A673 (cell line): ENCODE data around the gene TXNRD1. TPM values are rescaled to one million over a fixed set of nuclear protein-coding genes. Genes with fewer than 3 reads are reported as not detected.

Experiments used
- BruUV-seq: library from RNA; stranded (reverse); fragments of 400-500 nt; replicated peaks from 2 replicates; lab custom pipeline; 2021; lab: Mats Ljungman, UMichigan
- CTCF ChIA-PET: fragments of 300-600 bp; sonication (Branson Sonifier 250); formaldehyde crosslinking; loops from one replicate; lab custom pipeline; 2022; ENCODE audit warnings: antibody characterized with exemption; lab: Charles Lee
- POLR2A ChIA-PET: fragments of 300-600 bp; sonication (Branson Sonifier 250); formaldehyde crosslinking; loops from one replicate; lab custom pipeline; 2022; ENCODE audit warnings: antibody characterized with exemption; ENCODE audit not compliant: low non-redundant PET; lab: Charles Lee
- DNase-seq: peaks from one replicate; pipeline ENCODE4 v3.0.0-alpha.2; 2015; ENCODE audit warnings: low spot score
- H3K27ac ChIP-seq: fragments of 200-600 bp; sonication (generic); 2 replicates; pipeline ENCODE4 v1.5.1; 2016; ENCODE audit warnings: mixed run types, low read depth, mild to moderate bottlenecking, mixed read lengths, antibody characterized with exemption, low read length; ENCODE audit not compliant: poor library complexity, severe bottlenecking
- H3K27me3 ChIP-seq: fragments of 200-600 bp; sonication (generic); replicated peaks from 2 replicates; pipeline ENCODE4 v1.6.1; 2017; ENCODE audit warnings: mixed run types, low read depth, mild to moderate bottlenecking, mixed read lengths, antibody characterized with exemption, low read length; ENCODE audit not compliant: insufficient read depth, poor library complexity
- H3K36me3 ChIP-seq: fragments of 200-600 bp; sonication (generic); 2 replicates; pipeline ENCODE4 v1.6.1; 2016; ENCODE audit warnings: mixed run types, mild to moderate bottlenecking, mixed read lengths, antibody characterized with exemption, low read length; ENCODE audit not compliant: insufficient read depth, poor library complexity, severe bottlenecking
- H3K4me1 ChIP-seq: fragments of 200-600 bp; sonication (generic); 2 replicates; pipeline ENCODE4 v1.6.1; 2017; ENCODE audit warnings: mixed run types, mild to moderate bottlenecking, mixed read lengths, antibody characterized with exemption, low read length; ENCODE audit not compliant: insufficient read depth, poor library complexity, severe bottlenecking
- H3K4me3 ChIP-seq: fragments of 200-600 bp; sonication (generic); 2 replicates; pipeline ENCODE4 v1.5.1; 2016; ENCODE audit warnings: low read depth, mixed run types, mild to moderate bottlenecking, mixed read lengths, low read length; ENCODE audit not compliant: poor library complexity, severe bottlenecking
- H3K9me3 ChIP-seq: fragments of 200-600 bp; sonication (generic); 2 replicates; pipeline ENCODE4 v1.6.1; 2016; ENCODE audit warnings: mixed run types, low read depth, mild to moderate bottlenecking, mixed read lengths, antibody characterized with exemption, low read length; ENCODE audit not compliant: poor library complexity, severe bottlenecking
- EZH2 ChIP-seq: fragments of 200-600 bp; sonication (generic); IDR thresholded peaks from 2 replicates; pipeline ENCODE4 v1.6.1; 2017; ENCODE audit warnings: borderline replicate concordance, low read depth, mild to moderate bottlenecking, mixed read lengths, antibody characterized with exemption, low read length; ENCODE audit not compliant: poor library complexity, severe bottlenecking
- intact Hi-C: fragments of 100-400 bp; cut with micrococcal nuclease; formaldehyde crosslinking; loops from one replicate; pipeline ENCODE4 v1.10.0; 2022; ENCODE audit not compliant: unreplicated experiment
- total RNA-seq: library from RNA; stranded (reverse); gene quantifications from 2 replicates; pipeline ENCODE4 v1.2.3, GENCODE V29; 2021
- TF ChIP-seq, protein P1 (sequence below): fragments of 300-800, 200-600 bp; sonication (generic); conservative IDR thresholded peaks from 2 replicates; pipeline ENCODE4 v1.5.1; 2017; ENCODE audit warnings: low read depth, mild to moderate bottlenecking, antibody characterized with exemption, low read length, moderate library complexity, mixed read lengths

TXNRD1 gene
- total RNA-seq, 1 experiment from 2014 or later = 226 TPM

GRCh38 chr12:104375775-104376174 lies 160.2 kb downstream of the TXNRD1 start:
- Histone ChIP-seq H3K36me3 (no peaks in the 10 kb centered on the region), H3K27ac (no peak overlapping the region), H3K4me1 (no peaks in the 10 kb centered on the region), H3K4me3 (no peak overlapping the region), H3K27me3 (no peaks in the 10 kb centered on the region), H3K9me3 (no peaks in the 10 kb centered on the region)
- intact Hi-C loops = no loop called here
- ChIA-PET CTCF (no interaction called here), POLR2A (interaction anchor here (0.6 kb wide), 1 partner anchor 687 kb away, joined by 7 read pairs; no protein-coding TSS in a partner anchor)
- no peak for DNase-seq
- BruUV-seq = no TSS peak
- TF ChIP-seq, protein P1, sequence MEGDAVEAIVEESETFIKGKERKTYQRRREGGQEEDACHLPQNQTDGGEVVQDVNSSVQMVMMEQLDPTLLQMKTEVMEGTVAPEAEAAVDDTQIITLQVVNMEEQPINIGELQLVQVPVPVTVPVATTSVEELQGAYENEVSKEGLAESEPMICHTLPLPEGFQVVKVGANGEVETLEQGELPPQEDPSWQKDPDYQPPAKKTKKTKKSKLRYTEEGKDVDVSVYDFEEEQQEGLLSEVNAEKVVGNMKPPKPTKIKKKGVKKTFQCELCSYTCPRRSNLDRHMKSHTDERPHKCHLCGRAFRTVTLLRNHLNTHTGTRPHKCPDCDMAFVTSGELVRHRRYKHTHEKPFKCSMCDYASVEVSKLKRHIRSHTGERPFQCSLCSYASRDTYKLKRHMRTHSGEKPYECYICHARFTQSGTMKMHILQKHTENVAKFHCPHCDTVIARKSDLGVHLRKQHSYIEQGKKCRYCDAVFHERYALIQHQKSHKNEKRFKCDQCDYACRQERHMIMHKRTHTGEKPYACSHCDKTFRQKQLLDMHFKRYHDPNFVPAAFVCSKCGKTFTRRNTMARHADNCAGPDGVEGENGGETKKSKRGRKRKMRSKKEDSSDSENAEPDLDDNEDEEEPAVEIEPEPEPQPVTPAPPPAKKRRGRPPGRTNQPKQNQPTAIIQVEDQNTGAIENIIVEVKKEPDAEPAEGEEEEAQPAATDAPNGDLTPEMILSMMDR = no peak
- TF ChIP-seq EZH2 = no peak

DNA sequence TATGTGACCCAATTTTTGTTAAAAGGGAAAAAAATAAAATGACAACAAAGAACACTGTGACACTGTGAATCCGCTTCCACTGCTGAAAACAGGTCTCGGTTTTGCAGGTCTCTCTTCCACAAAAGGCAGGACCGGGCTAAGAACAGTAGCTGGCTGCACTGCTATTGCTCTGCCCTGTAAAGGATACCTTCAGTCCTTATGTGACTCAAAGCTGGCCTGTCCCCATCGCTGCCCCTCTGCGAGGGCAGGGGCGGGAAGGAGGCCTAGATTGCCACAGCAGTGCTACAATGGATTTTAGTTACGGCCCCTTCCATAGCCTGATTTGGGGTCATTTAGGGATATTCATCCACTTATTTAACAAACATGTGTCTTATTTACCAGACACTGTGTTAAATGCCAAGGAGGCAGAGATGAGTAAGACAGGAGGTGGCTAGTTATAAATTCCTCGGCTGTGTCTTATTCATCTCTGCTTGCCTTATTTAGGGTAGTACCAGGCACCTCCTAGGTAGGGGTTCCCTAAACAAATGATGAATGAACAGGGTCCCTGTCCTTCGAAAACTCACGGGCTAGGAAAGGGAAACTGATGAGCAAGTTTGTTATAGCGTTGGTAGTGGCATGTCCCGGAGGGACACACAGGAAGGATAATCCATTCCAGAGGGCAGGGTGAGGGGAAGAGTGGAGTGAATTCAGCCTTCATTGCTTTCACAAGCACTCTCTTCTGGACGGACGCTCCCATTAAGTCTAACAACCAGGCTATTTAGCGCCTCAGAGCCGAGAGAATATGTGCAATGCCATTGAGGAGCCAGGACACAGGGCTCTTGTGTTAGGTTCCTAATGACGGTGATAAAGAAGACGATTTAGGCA lies 161.3 kb downstream of the TXNRD1 start:
- CTCF ChIA-PET = no interaction called here
- H3K36me3 ChIP-seq = no peaks in the 10 kb centered on the region
- no TSS peak for BruUV-seq
- no peaks in the 10 kb centered on the region for H3K4me1 ChIP-seq
- TF ChIP-seq EZH2 = no peak
- TF ChIP-seq, protein P1 = no peak
- DNase-seq = no peak
- intact Hi-C loops = no loop called here
- H3K27ac ChIP-seq = no peak overlapping the region
- POLR2A ChIA-PET = interaction anchor here (0.6 kb wide), 1 partner anchor 686 kb away, joined by 7 read pairs; no protein-coding TSS in a partner anchor
- H3K9me3 ChIP-seq = no peaks in the 10 kb centered on the region
- H3K4me3 ChIP-seq = no peak overlapping the region
- no peaks in the 10 kb centered on the region for H3K27me3 ChIP-seq

DNA sequence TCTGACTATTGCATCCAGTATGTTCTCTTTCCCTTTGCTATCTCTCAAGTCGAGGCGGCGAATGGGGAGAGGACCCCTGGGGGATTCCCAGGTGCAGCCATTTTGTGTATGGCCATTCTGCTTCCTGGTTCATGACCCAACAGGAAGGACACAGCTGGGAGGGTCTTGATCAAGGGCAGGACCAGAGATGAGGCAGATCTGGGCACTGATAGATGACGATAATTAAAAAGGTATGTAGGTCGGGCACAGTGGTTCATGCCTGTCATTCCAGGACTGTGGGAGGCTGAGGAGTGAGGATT lies 161.9 kb downstream of the TXNRD1 start:
- Histone ChIP-seq H3K4me1 (no peaks in the 10 kb centered on the region), H3K27ac (no peak overlapping the region), H3K27me3 (no peaks in the 10 kb centered on the region), H3K9me3 (no peaks in the 10 kb centered on the region), H3K4me3 (no peak overlapping the region), H3K36me3 (no peaks in the 10 kb centered on the region)
- intact Hi-C loops = no loop called here
- DNase-seq = no peak
- no TSS peak for BruUV-seq
- ChIA-PET POLR2A (interaction anchor here (0.5 kb wide), 1 partner anchor 163 kb away, joined by 6 read pairs; no protein-coding TSS in a partner anchor), CTCF (no interaction called here)
- TF ChIP-seq, protein P1 = no peak
- no peak for TF ChIP-seq EZH2
